Panc1 (cell line): ENCODE measurements around the gene TRAK1.

ENCODE experiments used
- CTCF ChIP-seq: fragments of 450-650 bp; IDR thresholded peaks from 2 replicates; pipeline ENCODE4 v1.5.1; 2017; ENCODE audit warnings: mild to moderate bottlenecking
- POLR2AphosphoS5 ChIP-seq: IDR thresholded peaks from 2 replicates; pipeline ENCODE4 v1.6.1; 2012; ENCODE audit warnings: mild to moderate bottlenecking, low read depth, low read length, moderate library complexity
- SIN3A ChIP-seq: IDR thresholded peaks from 2 replicates; pipeline ENCODE4 v1.6.1; 2012; ENCODE audit warnings: low read depth, mild to moderate bottlenecking, low read length, moderate library complexity, borderline replicate concordance; ENCODE audit not compliant: insufficient read depth

- no peak for TF ChIP-seq CTCF
- TF ChIP-seq POLR2AphosphoS5 = no peak
- TF ChIP-seq SIN3A = no peak
These were observed 57.9 kb downstream of the TRAK1 start for GRCh38 chr3:42148982-42149432.
